ENCODE results near the gene GSG1L. TPM values are rescaled to one million over a fixed set of nuclear protein-coding genes. Genes with fewer than 3 reads are reported as not detected.

GSG1L gene
- total RNA-seq, 1 donor from 2014 or later: 1.4 TPM

DNA sequence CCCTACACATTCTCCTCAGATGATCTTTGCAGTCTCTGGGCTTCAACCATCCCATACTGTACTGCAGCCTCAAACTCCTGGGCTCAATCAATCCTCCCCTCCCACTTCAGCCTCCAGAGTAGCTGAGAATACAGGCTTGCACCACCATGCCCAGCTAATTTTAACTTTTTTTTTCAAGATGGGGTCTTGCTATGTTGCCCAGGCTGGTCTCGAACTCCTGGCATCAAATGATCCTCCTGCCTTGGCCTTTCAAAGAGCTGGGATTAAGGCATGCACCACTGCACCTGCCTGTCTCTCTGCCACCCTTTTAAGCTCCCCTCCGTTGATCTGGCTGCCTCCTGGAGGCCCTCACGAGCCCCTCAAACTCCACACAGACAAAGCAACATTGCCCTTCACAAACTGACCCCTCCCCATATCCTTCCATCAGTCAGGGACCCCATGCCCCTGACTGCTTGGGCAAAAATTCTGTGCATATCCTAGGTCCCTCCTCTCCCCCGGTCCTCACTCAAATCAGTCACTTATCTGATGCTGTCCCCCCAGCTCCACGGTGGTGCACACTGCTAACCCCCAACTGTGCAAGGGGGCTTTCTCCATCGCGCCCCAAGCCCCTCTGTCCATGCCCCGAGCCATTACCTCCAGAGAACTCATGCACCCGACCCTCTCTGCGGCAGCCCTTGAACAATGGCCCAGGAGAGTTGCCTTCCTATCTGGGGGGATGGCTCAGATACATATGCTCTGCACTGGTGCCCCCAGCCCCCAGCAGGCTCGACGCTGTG is 260.7 kb downstream of the GSG1L start:
- peaks cover 50% of the 10 kb centered on the region for H3K27me3 Mint-ChIP-seq
- H3K9me3 Mint-ChIP-seq: no peaks in the 10 kb centered on the region

DNA sequence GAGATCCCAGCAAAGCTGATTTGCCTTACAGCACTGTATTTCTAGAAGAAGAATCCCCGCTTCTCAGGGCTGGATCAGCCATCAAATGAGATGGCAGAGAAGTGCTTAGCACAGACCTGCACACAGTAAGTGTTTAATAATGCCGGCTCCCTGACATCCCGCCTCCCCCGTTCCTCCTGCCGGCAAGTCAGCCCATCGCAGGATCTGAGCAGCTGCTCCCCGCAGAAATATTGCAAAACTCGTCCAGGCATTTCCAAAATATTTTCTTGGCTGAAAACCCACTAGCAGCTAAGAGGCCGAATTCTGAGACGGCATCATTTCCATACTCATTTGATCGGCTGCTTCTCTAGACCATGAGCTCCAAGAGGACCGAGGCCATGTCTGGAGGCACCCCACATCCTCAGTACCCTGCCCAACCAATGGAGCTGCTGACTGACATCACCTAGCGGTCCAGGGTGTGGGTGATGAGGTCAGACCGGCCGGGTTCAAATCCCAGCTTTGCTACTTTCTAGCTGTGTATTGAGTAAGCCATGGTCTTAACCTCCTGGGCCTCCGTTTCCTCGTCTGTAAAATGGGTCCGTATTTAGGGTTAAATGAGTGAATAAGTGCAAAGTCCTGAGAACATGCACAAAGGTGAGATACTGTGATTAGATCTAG is 262.1 kb downstream of the GSG1L start:
- Mint-ChIP-seq H3K9me3 (no peaks in the 10 kb centered on the region), H3K4me1 (ENCODE audit: unreplicated experiment) (no peaks in the 10 kb centered on the region), H3K4me3 (no peak overlapping the region), H3K27ac (no peak overlapping the region), H3K36me3 (no peaks in the 10 kb centered on the region), H3K27me3 (peaks cover 43% of the 10 kb centered on the region)
- TF ChIP-seq, protein P1, sequence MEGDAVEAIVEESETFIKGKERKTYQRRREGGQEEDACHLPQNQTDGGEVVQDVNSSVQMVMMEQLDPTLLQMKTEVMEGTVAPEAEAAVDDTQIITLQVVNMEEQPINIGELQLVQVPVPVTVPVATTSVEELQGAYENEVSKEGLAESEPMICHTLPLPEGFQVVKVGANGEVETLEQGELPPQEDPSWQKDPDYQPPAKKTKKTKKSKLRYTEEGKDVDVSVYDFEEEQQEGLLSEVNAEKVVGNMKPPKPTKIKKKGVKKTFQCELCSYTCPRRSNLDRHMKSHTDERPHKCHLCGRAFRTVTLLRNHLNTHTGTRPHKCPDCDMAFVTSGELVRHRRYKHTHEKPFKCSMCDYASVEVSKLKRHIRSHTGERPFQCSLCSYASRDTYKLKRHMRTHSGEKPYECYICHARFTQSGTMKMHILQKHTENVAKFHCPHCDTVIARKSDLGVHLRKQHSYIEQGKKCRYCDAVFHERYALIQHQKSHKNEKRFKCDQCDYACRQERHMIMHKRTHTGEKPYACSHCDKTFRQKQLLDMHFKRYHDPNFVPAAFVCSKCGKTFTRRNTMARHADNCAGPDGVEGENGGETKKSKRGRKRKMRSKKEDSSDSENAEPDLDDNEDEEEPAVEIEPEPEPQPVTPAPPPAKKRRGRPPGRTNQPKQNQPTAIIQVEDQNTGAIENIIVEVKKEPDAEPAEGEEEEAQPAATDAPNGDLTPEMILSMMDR (conservative IDR thresholded peaks at IDR 0.05): no peak
- DNase-seq (ENCODE audit: extremely low spot score, unreplicated experiment): no peak

More for the DNA sequence above, 260.7 kb downstream of the GSG1L start:
- Mint-ChIP-seq H3K27ac (no peak overlapping the region), H3K4me1 (ENCODE audit: unreplicated experiment) (no peaks in the 10 kb centered on the region), H3K36me3 (no peaks in the 10 kb centered on the region), H3K4me3 (no peak overlapping the region)
- TF ChIP-seq, protein P1 (conservative IDR thresholded peaks at IDR 0.05): no peak
- DNase-seq (ENCODE audit: extremely low spot score, unreplicated experiment): no peak

DNA sequence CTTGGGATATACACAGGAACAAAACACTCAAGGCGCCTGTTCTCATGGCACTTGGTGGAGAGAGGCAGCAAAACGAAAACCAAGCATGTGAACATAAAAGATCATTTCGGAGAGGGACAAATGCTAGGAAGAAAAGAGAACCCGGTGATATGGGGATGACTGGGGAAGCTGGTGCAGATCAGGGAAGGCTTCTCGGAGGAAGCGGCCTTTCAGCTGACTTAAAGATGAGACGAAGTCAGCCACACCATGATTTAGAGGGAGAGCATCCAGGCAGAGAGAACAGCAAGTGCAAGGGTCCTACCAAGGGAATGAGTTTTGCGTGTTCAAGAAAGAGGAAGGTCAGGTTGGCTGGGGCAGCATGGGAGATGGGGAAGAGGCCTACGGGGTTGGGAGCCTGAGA is 262.7 kb downstream of the GSG1L start:
- Mint-ChIP-seq H3K9me3 (no peaks in the 10 kb centered on the region), H3K4me3 (no peak overlapping the region), H3K27ac (no peak overlapping the region), H3K27me3 (peaks cover 39% of the 10 kb centered on the region), H3K36me3 (no peaks in the 10 kb centered on the region), H3K4me1 (ENCODE audit: unreplicated experiment) (no peaks in the 10 kb centered on the region)
- TF ChIP-seq, protein P1 (conservative IDR thresholded peaks at IDR 0.05): no peak
- no peak for DNase-seq (ENCODE audit: extremely low spot score, unreplicated experiment)

DNA sequence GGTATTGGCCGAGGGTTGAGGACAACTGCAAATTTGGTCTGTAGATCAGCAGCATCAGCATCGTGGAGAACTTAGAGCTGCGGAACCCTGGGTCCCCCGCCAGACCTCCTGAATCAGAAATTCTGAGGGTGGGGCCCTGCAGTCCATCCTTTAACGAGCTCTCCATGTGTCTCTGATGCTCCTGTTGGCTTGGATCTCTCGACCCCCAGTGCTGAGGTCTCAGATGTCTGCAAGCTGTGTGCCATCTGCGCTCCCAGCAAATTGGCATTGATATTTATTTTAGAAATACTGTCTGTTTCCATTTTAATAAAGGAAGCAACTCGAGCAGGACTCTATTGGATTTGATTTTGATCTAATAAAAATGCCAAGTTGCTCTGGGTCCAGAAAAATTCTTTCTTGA is 263.6 kb downstream of the GSG1L start:
- H3K27me3 Mint-ChIP-seq: peaks cover 41% of the 10 kb centered on the region
- no peak overlapping the region for H3K4me3 Mint-ChIP-seq
- no peaks in the 10 kb centered on the region for H3K36me3 Mint-ChIP-seq
- H3K4me1 Mint-ChIP-seq (ENCODE audit: unreplicated experiment): no peaks in the 10 kb centered on the region
- TF ChIP-seq, protein P1 (conservative IDR thresholded peaks at IDR 0.05): no peak
- H3K27ac Mint-ChIP-seq: no peak overlapping the region
- H3K9me3 Mint-ChIP-seq: no peaks in the 10 kb centered on the region
- DNase-seq (ENCODE audit: extremely low spot score, unreplicated experiment): no peak

DNA sequence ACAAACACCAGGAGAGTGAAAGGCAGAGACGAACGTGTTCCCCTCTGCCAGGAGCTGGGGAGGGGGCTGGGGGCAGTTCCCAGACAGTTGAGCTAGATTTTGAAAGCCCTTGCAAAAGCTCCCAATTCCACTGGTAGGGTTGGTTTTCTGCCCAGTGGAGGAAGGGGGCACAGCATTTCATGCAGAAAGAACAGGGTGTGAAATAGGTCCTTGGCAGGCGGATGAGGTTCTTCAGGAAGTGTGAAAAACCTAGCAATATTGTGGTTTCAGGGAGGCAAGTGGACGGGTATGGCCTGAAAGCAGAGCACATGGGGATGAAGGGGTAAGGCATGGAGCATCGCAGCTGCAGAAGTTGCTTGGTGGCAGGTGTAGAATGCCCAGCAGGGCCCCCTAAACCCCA is 265.3 kb downstream of the GSG1L start:
- H3K36me3 Mint-ChIP-seq: no peaks in the 10 kb centered on the region
- H3K27ac Mint-ChIP-seq: no peak overlapping the region
- TF ChIP-seq, protein P1 (conservative IDR thresholded peaks at IDR 0.05): no peak
- no peak for DNase-seq (ENCODE audit: extremely low spot score, unreplicated experiment)
- no peaks in the 10 kb centered on the region for H3K9me3 Mint-ChIP-seq
- peaks cover 30% of the 10 kb centered on the region for H3K27me3 Mint-ChIP-seq
- no peaks in the 10 kb centered on the region for H3K4me1 Mint-ChIP-seq (ENCODE audit: unreplicated experiment)
- no peak overlapping the region for H3K4me3 Mint-ChIP-seq
